Measurements from ENCODE around the gene PDAP1. TPM values are rescaled to one million over a fixed set of nuclear protein-coding genes. Genes with fewer than 3 reads are reported as not detected.
A peak's percentile ranks its signal among the peaks of the same experiment; 100 is the strongest.
"Not testable (repeated sequence)": the region's sequence is repeated elsewhere in the genome, so short reads cannot be mapped to it uniquely, and the experiment has no call there.

Gene PDAP1
- total and polyA plus RNA-seq, 2 donors: 11.4 to 215 TPM

DNA sequence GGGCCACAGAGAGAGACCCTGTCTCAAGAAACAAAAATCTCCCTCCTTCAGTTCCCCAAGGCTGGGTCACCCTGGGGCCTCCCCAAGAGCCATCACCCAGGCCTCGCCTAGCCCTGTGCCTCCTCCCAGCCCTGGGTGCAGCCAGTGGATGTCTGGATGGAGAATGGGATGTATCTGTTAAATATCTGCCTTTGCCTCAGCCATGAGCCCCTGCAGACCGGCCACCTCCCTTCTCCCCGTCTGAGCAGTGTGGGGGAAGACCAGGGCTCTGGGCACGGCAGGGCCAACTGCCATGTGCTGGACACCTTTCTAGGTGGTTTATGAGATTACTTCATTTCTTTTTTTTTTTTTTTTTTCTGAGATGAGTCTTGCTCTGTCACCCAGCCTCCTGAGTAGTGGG, 23.9 kb downstream of the PDAP1 start:
- Histone ChIP-seq H3K4me1 (ENCODE audit: insufficient read depth) (peaks cover 3% of the 10 kb centered on the region), H3K4me3 (ENCODE audit: low read depth, low read length) (no peak overlapping the region), H3K36me3 (ENCODE audit: insufficient read depth) (peaks cover 2% of the 10 kb centered on the region), H3K27ac (ENCODE audit: low read depth) (no peak overlapping the region)
- 83% methylated on average over 4 of the region's 4 CpGs for WGBS
- DNase-seq (ENCODE audit: extremely low spot score): no peak

GRCh38 chr7:99383791-99384370, 24.5 kb downstream of the PDAP1 start:
- peaks cover 3% of the 10 kb centered on the region for H3K4me1 ChIP-seq (ENCODE audit: insufficient read depth)
- no peak for DNase-seq (ENCODE audit: extremely low spot score)
- H3K36me3 ChIP-seq (ENCODE audit: insufficient read depth): peaks cover 2% of the 10 kb centered on the region
- no peak overlapping the region for H3K4me3 ChIP-seq (ENCODE audit: low read depth, low read length)
- no peak overlapping the region for H3K27ac ChIP-seq (ENCODE audit: low read depth)
- WGBS: 90% methylated on average over 13 of the region's 13 CpGs

DNA sequence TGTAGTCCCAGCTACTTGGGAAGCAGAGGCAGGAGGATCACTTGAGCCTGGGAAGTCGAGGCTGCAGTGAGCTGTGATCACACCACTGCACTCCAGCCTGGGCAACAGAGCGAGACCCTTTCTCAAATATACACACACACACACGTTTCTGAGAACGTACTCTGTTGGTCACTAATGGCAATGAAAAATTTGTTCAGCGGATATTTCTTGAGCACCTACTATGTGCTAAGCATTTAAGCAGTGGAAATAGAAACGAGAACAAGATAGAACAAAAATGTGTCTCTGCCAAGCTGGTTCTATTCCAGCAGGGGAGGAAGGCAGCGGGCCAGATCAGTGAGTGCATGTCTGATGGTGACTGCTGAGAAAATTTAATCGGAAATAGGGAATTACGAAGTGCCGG, 25.2 kb downstream of the PDAP1 start:
- Histone ChIP-seq H3K4me3 (ENCODE audit: low read depth, low read length) (no peak overlapping the region), H3K27ac (ENCODE audit: low read depth) (no peak overlapping the region), H3K36me3 (ENCODE audit: insufficient read depth) (peaks cover 2% of the 10 kb centered on the region), H3K4me1 (ENCODE audit: insufficient read depth) (peaks cover 3% of the 10 kb centered on the region)
- DNase-seq (ENCODE audit: extremely low spot score): no peak
- WGBS: 89% methylated on average over 10 of the region's 10 CpGs

- H3K4me3 ChIP-seq (ENCODE audit: low read depth, low read length): no peak overlapping the region
- 81% methylated on average over 7 of the region's 7 CpGs for WGBS
- peaks cover 2% of the 10 kb centered on the region for H3K36me3 ChIP-seq (ENCODE audit: insufficient read depth)
- H3K4me1 ChIP-seq (ENCODE audit: insufficient read depth): peaks cover 3% of the 10 kb centered on the region
- H3K27ac ChIP-seq (ENCODE audit: low read depth): no peak overlapping the region
- DNase-seq (ENCODE audit: extremely low spot score): no peak
Measured at GRCh38 chr7:99381664-99382075, 26.7 kb downstream of the PDAP1 start.

DNA sequence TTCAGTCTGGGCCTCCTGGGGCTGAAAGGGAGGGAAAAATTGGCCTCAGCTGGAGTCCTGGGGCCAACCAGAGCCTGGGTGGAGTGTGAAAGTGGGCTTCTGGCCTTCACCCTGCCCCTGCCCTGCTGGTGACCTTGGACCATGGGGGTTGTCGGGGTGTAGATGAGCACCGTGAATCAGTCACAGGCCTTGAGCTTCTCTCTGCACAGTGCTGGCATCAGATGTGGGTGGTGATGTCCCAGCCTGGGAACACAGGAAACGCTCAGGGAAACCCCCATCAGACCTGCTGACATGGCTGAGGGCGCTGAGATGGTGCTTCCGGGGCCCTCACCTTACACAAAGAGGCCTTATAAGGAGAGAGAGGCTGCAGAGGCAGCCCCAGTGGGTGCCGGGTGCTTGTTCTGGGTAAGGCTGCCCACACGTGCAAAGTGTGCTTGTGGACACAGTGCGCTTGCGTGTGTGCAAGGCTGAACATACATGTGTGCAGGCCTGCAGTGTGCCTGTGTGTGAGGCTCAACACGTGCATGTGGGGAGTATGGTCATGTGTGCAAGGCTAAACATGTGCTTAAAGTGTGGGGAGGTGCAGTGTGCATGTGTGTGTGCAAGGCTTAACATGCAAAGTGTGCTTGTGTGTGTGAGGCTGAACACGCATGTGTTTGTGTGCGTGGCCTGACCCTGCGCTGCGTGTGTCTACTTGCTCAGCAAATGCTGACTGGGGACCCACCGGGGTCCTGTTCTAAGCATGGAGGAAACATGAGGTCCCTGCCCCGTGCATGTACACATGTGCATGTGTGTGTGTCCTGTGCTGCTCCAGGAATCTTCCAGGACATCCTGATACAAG, 27.4 kb downstream of the PDAP1 start:
- H3K27ac ChIP-seq (ENCODE audit: low read depth): no peak overlapping the region
- no peak overlapping the region for H3K4me3 ChIP-seq (ENCODE audit: low read depth, low read length)
- H3K36me3 ChIP-seq (ENCODE audit: insufficient read depth): peaks cover 2% of the 10 kb centered on the region
- no peak for DNase-seq (ENCODE audit: extremely low spot score)
- WGBS: 80% methylated on average over 16 of the region's 16 CpGs
- peaks cover 3% of the 10 kb centered on the region for H3K4me1 ChIP-seq (ENCODE audit: insufficient read depth)

DNA sequence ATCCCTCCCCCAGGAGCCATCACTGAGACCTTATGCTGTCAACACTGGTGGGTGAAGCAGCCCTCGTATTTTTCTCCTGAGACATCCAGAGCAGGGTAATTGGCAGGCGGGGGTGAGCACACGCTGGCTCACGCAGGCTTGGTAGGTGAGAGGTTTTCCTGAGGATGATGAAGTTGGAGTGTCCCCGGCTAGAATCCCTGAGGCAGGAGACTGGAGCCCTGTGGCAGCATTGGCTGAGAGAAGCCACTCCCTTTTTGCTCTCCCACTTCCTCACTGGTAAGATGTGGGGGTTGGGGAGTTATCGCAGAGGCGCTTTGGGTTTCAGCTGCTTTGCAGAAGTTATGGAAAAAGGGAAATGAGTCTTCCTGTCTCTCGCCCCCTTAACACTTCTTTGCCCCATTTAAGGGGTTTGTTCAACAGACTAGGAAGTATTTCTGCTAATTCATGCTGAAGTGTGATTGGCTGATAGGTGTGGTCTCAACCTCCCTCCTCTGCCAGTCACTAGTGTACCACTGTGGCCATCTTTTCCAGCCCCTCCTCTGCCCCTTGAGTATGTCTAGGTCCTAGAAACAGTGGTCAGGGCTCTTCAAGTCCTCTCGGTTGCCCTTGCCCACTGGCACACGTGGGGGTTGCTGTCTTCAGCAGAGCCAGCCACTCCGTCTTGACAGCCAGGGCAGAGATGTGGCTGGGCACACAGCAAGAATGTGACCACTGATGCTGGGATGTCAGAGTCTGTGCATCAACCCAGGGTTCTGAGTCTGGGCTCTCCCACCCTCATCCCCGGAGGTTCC, 28.2 kb downstream of the PDAP1 start:
- peaks cover 3% of the 10 kb centered on the region for H3K4me1 ChIP-seq (ENCODE audit: insufficient read depth)

DNA sequence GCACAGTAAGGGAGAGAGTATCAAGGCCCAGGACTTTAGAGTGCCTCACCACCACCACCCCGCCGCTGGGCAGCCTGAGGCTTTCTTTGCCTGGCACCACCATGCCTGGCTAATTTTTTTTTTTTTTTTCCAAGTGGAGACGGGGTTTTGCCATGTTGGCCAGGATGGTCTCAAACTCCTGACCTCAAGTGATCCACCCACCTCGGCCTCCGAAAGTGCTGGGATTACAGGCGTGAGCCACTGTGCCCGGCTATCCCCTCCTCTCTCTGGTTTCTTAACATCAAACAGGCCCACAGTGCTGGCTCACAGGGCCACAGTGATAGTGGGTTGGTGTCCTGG, 28.7 kb downstream of the PDAP1 start:
- not testable (repeated sequence) for H3K4me3 ChIP-seq (ENCODE audit: low read depth, low read length); H3K36me3 ChIP-seq (ENCODE audit: insufficient read depth); H3K4me1 ChIP-seq (ENCODE audit: insufficient read depth); DNase-seq (ENCODE audit: extremely low spot score)
- WGBS: 34% methylated on average over 7 of the region's 7 CpGs
- peak overlapping the region; percentile 82 for H3K27ac ChIP-seq (ENCODE audit: low read depth)

More for the DNA sequence above, 28.2 kb downstream of the PDAP1 start:
- Histone ChIP-seq H3K36me3 (ENCODE audit: insufficient read depth) (no peaks in the 10 kb centered on the region), H3K4me3 (ENCODE audit: low read depth, low read length) (no peak overlapping the region), H3K27ac (ENCODE audit: low read depth) (peak overlapping the region; percentile 82)
- 50% methylated on average over 12 of the region's 12 CpGs for WGBS
- DNase-seq (ENCODE audit: extremely low spot score): no peak

DNA sequence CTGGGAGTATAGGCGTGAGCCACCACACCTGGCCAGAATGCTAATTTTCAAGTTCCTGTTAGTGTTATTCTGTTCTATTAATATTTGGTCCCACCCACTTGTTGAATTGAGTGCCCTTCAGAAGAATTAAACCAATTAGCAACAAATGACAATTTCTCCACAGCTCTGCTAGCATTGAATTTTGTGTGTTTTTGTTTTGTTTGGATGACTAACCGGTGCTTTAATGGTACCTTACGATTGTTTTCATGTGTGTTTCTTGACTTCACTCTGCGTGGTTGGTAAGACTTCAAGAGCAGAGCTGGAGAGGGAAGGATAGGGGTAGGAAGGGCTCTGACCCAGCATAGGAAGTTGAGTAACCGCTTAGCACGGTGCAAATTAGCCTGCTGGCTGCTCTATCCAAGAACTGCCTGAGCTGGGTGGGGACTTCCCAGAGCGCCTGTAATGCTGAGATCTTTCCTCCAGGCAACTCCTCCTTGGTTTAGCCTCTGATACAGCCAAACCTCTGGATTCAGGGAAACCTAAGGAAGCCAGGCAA, 29.3 kb downstream of the PDAP1 start:
- Histone ChIP-seq H3K4me1 (ENCODE audit: insufficient read depth) (peaks cover 3% of the 10 kb centered on the region), H3K4me3 (ENCODE audit: low read depth, low read length) (no peak overlapping the region), H3K27ac (ENCODE audit: low read depth) (peak overlapping the region; percentile 82), H3K36me3 (ENCODE audit: insufficient read depth) (no peaks in the 10 kb centered on the region)
- no peak for DNase-seq (ENCODE audit: extremely low spot score)
- 32% methylated on average over 7 of the region's 7 CpGs for WGBS

DNA sequence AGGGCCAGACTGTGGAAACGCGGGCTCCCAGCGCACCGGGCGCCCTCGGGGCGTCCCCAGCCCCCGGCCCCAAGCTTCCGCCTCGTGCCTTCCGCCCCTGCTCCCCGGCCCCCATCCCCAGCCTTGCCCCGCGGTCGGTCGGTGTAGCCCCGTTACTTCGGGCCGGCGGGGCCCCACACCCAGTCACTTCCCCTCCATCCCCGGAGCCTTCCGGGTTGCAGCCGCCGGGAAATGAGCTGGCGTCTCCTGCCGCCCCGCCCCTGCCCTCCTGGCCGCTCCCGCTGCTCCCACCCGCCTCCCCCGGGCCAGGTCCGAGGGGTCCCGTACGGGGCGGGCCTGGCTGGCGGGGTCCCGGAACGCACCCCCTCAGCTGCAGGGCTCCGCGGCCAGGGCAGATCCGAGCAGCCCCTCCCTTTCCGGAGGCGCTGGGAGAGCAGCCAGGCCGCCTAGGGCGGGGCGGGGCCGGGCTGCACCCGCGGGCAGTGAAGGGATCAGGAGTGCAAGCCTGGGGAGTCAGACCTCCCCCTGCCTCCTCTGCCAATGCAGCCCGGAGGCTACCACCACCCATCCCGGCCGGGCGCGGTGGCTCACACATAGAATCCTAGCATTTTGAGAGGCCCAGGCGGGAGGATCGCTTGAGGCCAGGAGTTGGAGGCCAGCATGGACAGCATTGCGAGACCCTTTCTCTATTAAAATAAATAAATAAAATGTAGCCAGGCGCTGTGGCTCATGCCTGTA, 33.2 kb downstream of the PDAP1 start:
- Histone ChIP-seq H3K36me3 (ENCODE audit: insufficient read depth) (no peaks in the 10 kb centered on the region), H3K4me1 (ENCODE audit: insufficient read depth) (peaks cover 3% of the 10 kb centered on the region), H3K4me3 (ENCODE audit: low read depth, low read length) (peak overlapping the region; percentile 96), H3K27ac (ENCODE audit: low read depth) (peak overlapping the region; percentile 61)
- WGBS: 4% methylated on average over 58 of the region's 58 CpGs
- DNase-seq (ENCODE audit: extremely low spot score): no peak

- Histone ChIP-seq H3K36me3 (ENCODE audit: insufficient read depth) (no peaks in the 10 kb centered on the region), H3K4me3 (ENCODE audit: low read depth, low read length) (peak within 1 kb of the TSS; percentile 96), H3K27ac (ENCODE audit: low read depth) (peak within 1 kb of the TSS; percentile 61), H3K4me1 (ENCODE audit: insufficient read depth) (no peaks in the 10 kb centered on the region)
- DNase-seq (ENCODE audit: extremely low spot score): no peak
- 2% methylated on average over 95 of the region's 95 CpGs for WGBS
Measured at GRCh38 chr7:99374111-99375064, 34.0 kb downstream of the PDAP1 start, which contains the start of gene ARPC1B. ARPC1B (plus strand) TSS chr7:99374730; CDS start chr7:99385715, 10,985 bp downstream.

DNA sequence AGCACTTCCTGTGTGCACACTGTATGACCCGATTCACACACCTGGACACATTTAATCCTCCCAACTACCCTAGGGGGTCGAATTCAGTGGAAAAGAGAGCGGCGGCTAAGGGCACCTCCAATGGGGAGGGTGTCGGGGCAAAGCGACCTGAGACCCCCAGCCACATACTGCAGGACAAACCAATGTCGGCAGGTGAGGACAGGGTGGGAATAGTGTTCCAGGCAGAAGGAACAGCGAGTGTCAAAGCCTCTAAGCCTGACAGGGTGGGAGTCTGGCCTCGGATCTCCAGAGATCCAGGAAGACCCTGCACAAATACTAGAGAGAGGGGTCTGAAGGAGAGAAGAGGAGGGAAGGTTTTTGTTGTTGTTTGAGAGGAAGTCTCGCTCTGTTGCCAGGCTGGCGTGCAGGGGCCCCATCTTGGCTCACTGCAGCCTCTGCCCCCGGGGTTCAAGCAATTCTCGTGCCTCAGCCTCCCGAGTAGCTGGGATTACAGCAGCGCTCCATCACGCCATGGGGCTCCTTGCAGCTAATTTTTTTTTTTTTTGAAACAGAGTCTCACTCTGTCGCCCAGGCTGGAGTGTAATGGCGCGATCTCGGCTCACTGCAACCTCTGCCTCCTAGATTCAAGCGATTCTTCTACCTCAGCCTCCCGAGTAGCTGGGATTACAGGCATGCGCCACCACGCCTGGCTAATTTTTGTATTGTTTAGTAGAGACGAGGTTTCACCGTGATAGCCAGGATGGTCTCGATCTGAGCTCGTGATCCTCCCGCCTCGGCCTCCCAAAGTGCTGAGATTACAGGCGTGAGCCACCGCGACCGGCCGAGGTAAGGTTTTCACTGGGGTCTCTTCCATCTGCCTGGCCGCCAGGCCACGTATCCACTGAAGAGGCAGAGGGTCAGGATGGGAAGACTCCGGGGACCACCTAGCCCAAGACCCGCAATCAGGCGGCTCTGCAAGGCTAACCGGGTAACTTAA, 35.0 kb downstream of the PDAP1 start:
- no peak for DNase-seq (ENCODE audit: extremely low spot score)
- 86% methylated on average over 41 of the region's 41 CpGs for WGBS

More for the DNA sequence above, 35.0 kb downstream of the PDAP1 start:
- peak overlapping the region; percentile 96 for H3K4me3 ChIP-seq (ENCODE audit: low read depth, low read length)
- no peaks in the 10 kb centered on the region for H3K36me3 ChIP-seq (ENCODE audit: insufficient read depth)
- no peak overlapping the region for H3K27ac ChIP-seq (ENCODE audit: low read depth)
- H3K4me1 ChIP-seq (ENCODE audit: insufficient read depth): no peaks in the 10 kb centered on the region
